T-cell (primary cell): ENCODE measurements around the gene SPATA24. TPM values are rescaled to one million over a fixed set of nuclear protein-coding genes. Genes with fewer than 3 reads are reported as not detected.

Experiments
- ATAC-seq, 4 experiments: fragments of 200-7000 bp in 3 of 4; fragments of 150-1000 bp in 1 of 4; cut with Tn5 transposase; replicated peaks in 1 of 4; 1 replicate in 3 of 4; 2 replicates in 1 of 4; pipeline ENCODE4 v1.10.0; 2021; ENCODE audit warnings: moderate library complexity in 3 of 4, mild to moderate bottlenecking in 2 of 4, moderate number of reproducible peaks in 1 of 4
- CTCF ChIA-PET, 2 donors: fragments of 300-600 bp; sonication (Branson Sonifier 250); formaldehyde crosslinking; loops; one replicate each; lab custom pipeline; 2022; ENCODE audit warnings: antibody characterized with exemption in 2 of 2; lab: Charles Lee
- POLR2A ChIA-PET, 2 donors: fragments of 300-600 bp; sonication (Branson Sonifier 250); formaldehyde crosslinking; loops; one replicate each; lab custom pipeline; 2022; ENCODE audit warnings: antibody characterized with exemption in 2 of 2; lab: Charles Lee
- DNase-seq, 35 experiments: peaks; one replicate each; pipeline versions ENCODE4 v3.0.0 to v3.0.0-alpha.2; 2013 to 2023
- H3K27ac ChIP-seq: one replicate; pipeline ENCODE4 v1.5.1; 2013; ENCODE audit warnings: low read length
- H3K27me3 ChIP-seq, 2 experiments: replicated peaks in 1 of 2; 1 replicate in 1 of 2; 2 replicates in 1 of 2; pipeline versions ENCODE4 v1.6.1 to v1.7.0; 2013; ENCODE audit warnings: low read length in 1 of 2, mixed read lengths in 1 of 2; ENCODE audit not compliant: control insufficient read depth in 2 of 2, insufficient read depth in 2 of 2; ENCODE audit errors: extremely low read depth in 1 of 2
- H3K36me3 ChIP-seq, 2 donors: 1 replicate in 1 of 2; 2 replicates in 1 of 2; pipeline versions ENCODE4 v1.6.1 to v1.7.0; 2013; ENCODE audit warnings: low read length in 1 of 2; ENCODE audit not compliant: control insufficient read depth in 2 of 2, insufficient read depth in 1 of 2; ENCODE audit errors: extremely low read depth in 1 of 2
- H3K4me1 ChIP-seq, 2 experiments: 1 replicate in 1 of 2; 2 replicates in 1 of 2; pipeline versions ENCODE4 v1.6.1 to v1.7.0; 2013; ENCODE audit warnings: low read length in 2 of 2, mixed read lengths in 1 of 2; ENCODE audit not compliant: insufficient read depth in 2 of 2, control insufficient read depth in 1 of 2; ENCODE audit errors: extremely low read depth in 1 of 2
- H3K4me3 ChIP-seq, 2 donors: 1 replicate in 1 of 2; 2 replicates in 1 of 2; pipeline versions ENCODE4 v1.5.1 to v1.7.0; 2013; ENCODE audit warnings: mild to moderate bottlenecking in 2 of 2, low read length in 1 of 2, moderate library complexity in 1 of 2; ENCODE audit not compliant: control insufficient read depth in 1 of 2; ENCODE audit errors: extremely low read depth in 1 of 2
- H3K9me3 ChIP-seq: 2 replicates; pipeline ENCODE4 v1.7.0; 2013
- H3K27ac Mint-ChIP-seq, 2 donors: one replicate each; pipeline ENCODE4 v1.8.0; 2020 to 2021; ENCODE audit warnings: mild to moderate bottlenecking in 2 of 2, mixed read lengths in 2 of 2
- H3K27me3 Mint-ChIP-seq, 2 donors: one replicate each; pipeline ENCODE4 v1.8.0; 2021 to 2022; ENCODE audit warnings: mixed read lengths in 2 of 2
- H3K36me3 Mint-ChIP-seq: one replicate; pipeline ENCODE4 v1.8.0; 2021; ENCODE audit warnings: mixed read lengths
- H3K4me1 Mint-ChIP-seq, 3 donors: one replicate each; pipeline ENCODE4 v1.8.0; 2020 to 2022; ENCODE audit warnings: mixed read lengths in 3 of 3, mild to moderate bottlenecking in 1 of 3
- H3K4me3 Mint-ChIP-seq, 3 donors: one replicate each; pipeline ENCODE4 v1.8.0; 2020 to 2022; ENCODE audit warnings: mild to moderate bottlenecking in 3 of 3, mixed read lengths in 3 of 3, moderate library complexity in 3 of 3
- H3K9me3 Mint-ChIP-seq, 3 donors: one replicate each; pipeline ENCODE4 v1.8.0; 2020 to 2022; ENCODE audit warnings: mixed read lengths in 3 of 3
- WGBS: methylation state at CpG from one replicate; pipeline ENCODE4 v1.1.5; 2013; ENCODE audit warnings: missing lambda C conversion rate; ENCODE audit not compliant: insufficient coverage; 5-methylcytosine and 5-hydroxymethylcytosine counted together
- total RNA-seq, 35 experiments: library from RNA in 6 of 35; stranded (reverse) in 6 of 35; fragments of 120-200 nt in 1 of 35; gene quantifications; one replicate each; pipeline versions ENCODE4 v1.2.1 to v1.2.4 and lab custom pipeline; 2013 to 2026

SPATA24 gene
- total RNA-seq, 5 donors from 2014 or later (not counting 1 experiment from before 2014, with no cell fraction given), result 3.6 to 9.0 (median 4.8) TPM

DNA sequence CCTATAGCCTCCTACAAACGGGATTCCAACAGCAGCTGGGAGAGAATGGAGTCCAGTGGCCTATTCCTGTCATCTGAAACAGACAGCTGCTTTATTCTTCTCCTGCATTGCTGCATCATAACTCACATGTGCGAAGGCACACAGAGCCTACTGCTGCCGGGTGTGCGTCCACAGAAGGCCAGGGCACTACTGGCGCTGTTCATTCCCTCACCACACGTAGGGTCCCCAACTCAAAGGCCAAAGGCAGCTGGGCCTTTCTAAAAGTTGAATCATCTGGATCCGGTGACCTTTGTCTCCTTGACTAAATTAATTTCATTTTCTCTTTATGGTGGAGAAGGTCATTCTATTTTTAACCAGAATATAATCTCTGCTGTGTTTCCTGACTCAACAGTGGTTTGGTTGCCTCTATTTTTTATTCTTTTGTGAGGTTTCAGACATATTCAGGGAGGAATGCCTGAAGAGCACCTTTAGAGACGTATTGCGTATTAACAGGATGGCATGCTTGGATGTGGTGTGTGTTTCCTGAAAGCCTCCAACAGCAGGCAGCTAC lies 10.8 kb upstream of the SPATA24 start:
- ATAC-seq (peak in 3 of 4 experiments; percentile 36 to 92 (median 46)), DNase-seq (no peak)
- Mint-ChIP-seq H3K4me3 (peak overlapping the region; percentile 11 to 49 (median 41)), H3K27ac (peak overlapping the region; percentile 29 to 49), H3K9me3 (no peaks in the 10 kb centered on the region), H3K27me3 (no peaks in the 10 kb centered on the region), H3K36me3 (peaks cover 22% of the 10 kb centered on the region), H3K4me1 (peaks cover 19 to 33% (median 22%) of the 10 kb centered on the region in 3 donors)
- Histone ChIP-seq H3K36me3 (peaks cover 0 to 10% of the 10 kb centered on the region in 2 donors), H3K9me3 (no peaks in the 10 kb centered on the region), H3K4me3 (no peak overlapping the region), H3K27me3 (no peaks in the 10 kb centered on the region), H3K27ac (peak overlapping the region; percentile 1), H3K4me1 (peaks cover 10 to 14% of the 10 kb centered on the region in 2 experiments)
- ChIA-PET POLR2A (interaction anchor here (0.6 kb wide), 2 partner anchors 8 to 1200 kb away, joined by 3 read pairs; no protein-coding TSS in a partner anchor), CTCF (interaction anchor here (0.6 to 0.9 kb wide), 3 partner anchors 11 to 168 kb away, joined by 3 read pairs; no protein-coding TSS in a partner anchor)
- 90% methylated on average over 4 of the region's 9 CpGs for WGBS

DNA sequence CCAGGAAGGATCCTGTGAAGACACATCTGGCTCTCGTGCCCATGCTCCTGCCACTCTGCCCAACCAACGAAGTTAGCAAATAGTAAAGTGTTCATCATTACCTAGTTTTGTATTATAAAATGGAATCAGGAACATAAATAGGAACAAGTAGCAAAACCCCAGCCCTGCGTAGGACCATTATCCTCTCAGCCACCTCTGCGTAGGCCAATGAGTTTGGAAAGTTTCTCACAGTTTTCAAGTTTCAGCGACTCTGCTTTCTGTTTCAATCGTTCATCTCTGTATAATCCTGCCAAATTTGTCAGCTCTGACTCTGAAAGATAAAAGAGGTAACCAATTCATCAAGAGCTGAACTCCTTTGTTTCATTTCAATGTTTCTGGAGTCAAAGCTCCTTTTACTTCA lies 10.1 kb upstream of the SPATA24 start:
- ATAC-seq (no peak), DNase-seq (no peak)
- no peak overlapping the region for H3K27ac ChIP-seq
- Mint-ChIP-seq H3K27ac (no peak overlapping the region), H3K36me3 (peaks cover 17% of the 10 kb centered on the region), H3K27me3 (no peaks in the 10 kb centered on the region), H3K9me3 (no peaks in the 10 kb centered on the region), H3K4me3 (no peak overlapping the region), H3K4me1 (peaks cover 19 to 33% (median 22%) of the 10 kb centered on the region in 3 donors)
- peaks cover 10 to 14% of the 10 kb centered on the region in 2 experiments for H3K4me1 ChIP-seq
- no peaks in the 10 kb centered on the region for H3K27me3 ChIP-seq
- no CpG with 5 or more reads among the region's 6 CpGs for WGBS
- no peaks in the 10 kb centered on the region for H3K9me3 ChIP-seq
- ChIA-PET POLR2A (interaction anchor here (0.6 kb wide), 2 partner anchors 7 to 79 kb away, joined by 3 read pairs; no protein-coding TSS in a partner anchor), CTCF (interaction anchor here (0.6 to 0.9 kb wide), 3 partner anchors 12 to 168 kb away, joined by 3 read pairs; no protein-coding TSS in a partner anchor)
- no peak overlapping the region for H3K4me3 ChIP-seq
- H3K36me3 ChIP-seq, result peaks cover 0 to 7% of the 10 kb centered on the region in 2 donors

DNA sequence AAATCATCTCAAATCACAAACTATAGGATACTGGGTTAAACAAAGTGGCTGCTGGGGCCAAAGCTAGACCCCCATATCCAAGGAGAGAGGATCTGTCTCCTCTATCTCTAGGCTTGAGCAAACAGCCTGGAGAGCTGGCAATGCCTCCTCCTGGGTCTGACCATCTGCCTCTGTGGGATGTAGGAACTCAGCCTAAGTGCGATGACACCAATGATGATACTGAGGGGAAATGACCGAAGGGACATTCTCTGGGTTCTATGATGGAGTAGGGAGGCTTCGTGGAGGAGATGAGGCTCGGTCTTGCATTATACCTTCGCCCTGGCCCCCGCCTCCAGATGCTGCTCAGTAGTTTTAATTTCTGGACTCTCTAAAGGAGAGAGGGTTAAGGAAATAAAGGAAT lies 9.3 kb upstream of the SPATA24 start:
- POLR2A ChIA-PET, result no interaction called here
- Histone ChIP-seq H3K4me3 (no peak overlapping the region), H3K9me3 (no peaks in the 10 kb centered on the region), H3K36me3 (peaks cover 0 to under 1% of the 10 kb centered on the region in 2 donors), H3K27ac (no peak overlapping the region), H3K4me1 (peaks cover 10 to 14% of the 10 kb centered on the region in 2 experiments), H3K27me3 (no peaks in the 10 kb centered on the region)
- no peaks in the 10 kb centered on the region for H3K27me3 Mint-ChIP-seq
- no peak for ATAC-seq
- H3K36me3 Mint-ChIP-seq, result peaks cover 10% of the 10 kb centered on the region
- no peak overlapping the region for H3K4me3 Mint-ChIP-seq
- no peak for DNase-seq
- no peak overlapping the region for H3K27ac Mint-ChIP-seq
- WGBS, result 98% methylated on average over 6 of the region's 6 CpGs
- peaks cover 19 to 33% (median 22%) of the 10 kb centered on the region in 3 donors for H3K4me1 Mint-ChIP-seq
- CTCF ChIA-PET, result no interaction called here
- H3K9me3 Mint-ChIP-seq, result no peaks in the 10 kb centered on the region

DNA sequence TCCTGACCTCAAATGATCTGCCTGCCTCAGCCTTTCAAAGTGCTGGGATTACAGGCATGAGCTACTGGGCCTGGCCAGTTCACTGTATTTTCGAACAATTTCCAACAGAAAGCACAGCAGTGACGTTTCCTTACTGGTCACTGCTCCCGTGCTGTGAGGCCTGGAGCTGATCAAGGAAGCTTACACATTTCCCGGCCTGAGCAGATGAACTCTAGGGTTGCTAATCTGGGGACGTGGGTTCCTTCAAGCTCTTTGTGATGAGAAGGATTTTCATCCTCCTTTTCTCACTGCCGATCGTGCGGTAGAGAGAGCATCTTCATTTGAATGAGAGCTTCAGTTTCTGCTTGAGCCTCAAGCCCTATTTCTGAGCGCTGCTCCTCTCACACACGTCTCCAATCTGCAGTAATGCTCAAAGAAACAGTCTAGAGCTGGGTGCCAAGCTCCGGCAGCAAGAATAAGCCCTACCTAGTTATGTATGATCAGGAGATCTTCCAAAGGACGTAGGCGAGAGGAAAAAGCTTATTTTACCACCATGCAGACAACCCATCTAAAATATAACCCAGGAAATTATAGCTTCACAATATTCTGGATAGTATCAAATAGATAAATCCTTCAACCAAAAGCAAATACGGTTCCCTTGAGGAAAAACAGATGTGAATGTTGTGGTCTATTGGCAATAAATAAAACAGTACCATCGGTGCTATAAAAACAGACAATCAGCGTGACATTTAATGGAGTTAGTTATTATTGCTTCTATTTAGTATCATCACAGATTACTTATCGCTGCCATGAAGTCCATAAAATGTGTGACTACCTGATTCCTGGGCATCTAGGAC lies 7.3 kb upstream of the SPATA24 start:
- no peaks in the 10 kb centered on the region for H3K9me3 ChIP-seq
- no peak overlapping the region for H3K27ac ChIP-seq
- H3K27ac Mint-ChIP-seq, result no peak overlapping the region
- DNase-seq (no peak), ATAC-seq (no peak)
- H3K9me3 Mint-ChIP-seq, result no peaks in the 10 kb centered on the region
- H3K4me3 Mint-ChIP-seq, result no peak overlapping the region
- H3K27me3 Mint-ChIP-seq, result no peaks in the 10 kb centered on the region
- CTCF ChIA-PET, result interaction anchor here (0.6 to 1.6 kb wide), 3 partner anchors 11 to 148 kb away, joined by 3 to 14 read pairs (median 3); no protein-coding TSS in a partner anchor
- H3K27me3 ChIP-seq, result no peaks in the 10 kb centered on the region
- WGBS, result 88% methylated on average over 6 of the region's 17 CpGs
- no peaks in the 10 kb centered on the region for H3K36me3 ChIP-seq
- H3K4me1 ChIP-seq, result peaks cover 10 to 20% of the 10 kb centered on the region in 2 experiments
- peaks cover 22 to 39% (median 27%) of the 10 kb centered on the region in 3 donors for H3K4me1 Mint-ChIP-seq
- peaks cover 5% of the 10 kb centered on the region for H3K36me3 Mint-ChIP-seq
- H3K4me3 ChIP-seq, result no peak overlapping the region
- POLR2A ChIA-PET, result interaction anchor here in 1 of 2 donors (0.5 to 0.7 kb wide), 4 partner anchors 8 to 169 kb away, joined by 3 to 12 read pairs (median 8); no protein-coding TSS in a partner anchor

- Mint-ChIP-seq H3K4me3 (no peak overlapping the region), H3K9me3 (no peaks in the 10 kb centered on the region), H3K27ac (no peak overlapping the region), H3K27me3 (no peaks in the 10 kb centered on the region), H3K36me3 (peaks cover 4% of the 10 kb centered on the region), H3K4me1 (peaks cover 17 to 31% (median 24%) of the 10 kb centered on the region in 3 donors)
- ChIA-PET POLR2A (interaction anchor here in 1 of 2 donors (0.5 to 0.7 kb wide), 2 partner anchors 9 to 26 kb away, joined by 3 to 12 read pairs; no protein-coding TSS in a partner anchor), CTCF (interaction anchor here (0.5 to 1.6 kb wide), 4 partner anchors 12 to 111 kb away, joined by 3 read pairs; no protein-coding TSS in a partner anchor)
- no peak overlapping the region for H3K27ac ChIP-seq
- no peak overlapping the region for H3K4me3 ChIP-seq
- H3K4me1 ChIP-seq, result peaks cover 8 to 13% of the 10 kb centered on the region in 2 experiments
- H3K27me3 ChIP-seq, result no peaks in the 10 kb centered on the region
- 95% methylated on average over 2 of the region's 6 CpGs for WGBS
- H3K9me3 ChIP-seq, result no peaks in the 10 kb centered on the region
- H3K36me3 ChIP-seq, result no peaks in the 10 kb centered on the region
- no peak for ATAC-seq
- DNase-seq, result no peak
Observed at GRCh38 chr5:139410121-139410992, 6.5 kb upstream of the SPATA24 start.
